Activated CD8-positive, alpha-beta memory T cell treated with anti-CD3 and anti-CD28 coated beads, Interleukin-2, amount 50 U/mL, for 1 hour (primary cell): ENCODE results near the gene MYO10.

Source experiments
- DNase-seq: peaks from one replicate; pipeline ENCODE4 v3.0.0-alpha.2; 2020; ENCODE audit errors: extremely low read depth

The MYO10 gene

GRCh38 chr5:16943846-16944678 is 8.0 kb upstream of the MYO10 start:
- DNase-seq, result no peak

DNA sequence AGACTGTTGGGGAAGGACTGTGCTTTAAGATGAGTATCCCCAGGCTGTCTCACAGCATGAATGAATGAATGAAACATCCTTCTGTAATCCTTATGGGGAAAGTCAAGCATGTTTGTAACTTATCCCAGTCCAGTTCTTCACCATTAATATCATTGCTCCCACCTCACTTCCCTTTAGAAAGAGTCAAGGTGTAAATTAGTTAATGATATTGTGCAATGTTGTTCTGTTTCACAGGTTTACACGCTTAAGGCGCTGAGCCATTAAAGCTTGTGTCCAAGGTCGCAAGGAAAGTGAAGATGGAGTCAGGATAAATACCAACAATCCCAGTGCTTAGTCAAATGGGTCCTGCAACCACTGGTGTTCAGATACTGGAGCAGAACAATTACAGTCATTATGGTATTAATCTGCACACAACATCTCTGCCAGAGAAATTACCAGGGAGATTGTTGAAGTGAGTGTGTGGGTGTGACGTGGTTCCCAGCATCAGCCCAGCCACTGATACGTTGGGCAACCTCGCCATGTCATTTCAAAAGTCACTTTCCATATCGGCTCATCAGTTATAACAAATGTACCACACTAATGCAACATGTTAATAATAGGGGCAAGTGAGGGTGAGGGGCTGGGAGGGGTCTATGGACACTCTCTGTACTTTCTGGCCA is 1.5 kb upstream of the MYO10 start:
- DNase-seq, result no peak

GRCh38 chr5:16936989-16937438 is 926 bp upstream of the MYO10 start:
- DNase-seq, result no peak

DNA sequence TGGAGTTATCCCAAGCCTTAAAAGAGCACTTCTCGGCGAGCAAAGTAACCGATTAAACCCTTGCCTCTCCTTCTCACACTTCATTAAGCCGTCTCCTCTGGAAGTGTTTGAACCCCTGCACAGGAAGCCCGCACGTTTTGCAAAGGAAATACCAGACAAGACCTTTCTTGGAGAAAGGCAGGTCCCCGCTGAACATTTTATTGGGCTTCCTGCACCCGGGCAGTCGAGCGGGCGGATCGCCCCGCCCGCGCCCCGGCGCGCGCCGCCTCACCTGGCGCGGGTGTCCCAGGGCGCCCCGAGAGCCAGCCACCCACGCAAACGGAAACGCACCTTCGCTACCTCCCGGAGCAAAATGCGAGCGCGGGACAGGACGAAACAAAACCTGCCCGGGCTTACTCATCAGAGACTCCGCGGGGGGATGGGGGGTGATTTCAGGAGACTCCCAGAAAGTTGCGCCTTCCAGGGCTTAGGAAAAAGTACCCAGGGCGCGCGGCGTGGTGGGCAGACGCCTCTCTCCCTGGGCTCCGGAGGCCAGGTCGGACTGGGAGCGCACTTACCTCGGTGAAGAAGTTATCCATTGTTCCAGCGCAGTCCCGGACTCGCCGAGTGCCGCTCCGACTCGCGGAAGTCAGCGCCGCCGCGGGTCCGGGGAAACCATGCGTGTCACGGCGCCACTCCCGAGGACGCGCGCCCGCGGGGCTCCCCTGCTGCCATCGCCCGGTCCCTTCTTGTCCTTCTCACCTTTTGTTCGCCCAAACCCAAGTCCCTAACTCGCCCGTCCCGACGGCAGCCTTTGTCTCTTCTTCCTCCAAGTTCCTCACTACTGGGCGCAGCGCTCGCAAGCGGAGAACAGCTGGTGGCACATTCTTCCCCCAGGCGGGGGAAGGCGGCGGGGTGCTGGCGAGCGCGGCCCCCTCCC is 598 bp downstream of the MYO10 start:
- DNase-seq, result no peak

DNA sequence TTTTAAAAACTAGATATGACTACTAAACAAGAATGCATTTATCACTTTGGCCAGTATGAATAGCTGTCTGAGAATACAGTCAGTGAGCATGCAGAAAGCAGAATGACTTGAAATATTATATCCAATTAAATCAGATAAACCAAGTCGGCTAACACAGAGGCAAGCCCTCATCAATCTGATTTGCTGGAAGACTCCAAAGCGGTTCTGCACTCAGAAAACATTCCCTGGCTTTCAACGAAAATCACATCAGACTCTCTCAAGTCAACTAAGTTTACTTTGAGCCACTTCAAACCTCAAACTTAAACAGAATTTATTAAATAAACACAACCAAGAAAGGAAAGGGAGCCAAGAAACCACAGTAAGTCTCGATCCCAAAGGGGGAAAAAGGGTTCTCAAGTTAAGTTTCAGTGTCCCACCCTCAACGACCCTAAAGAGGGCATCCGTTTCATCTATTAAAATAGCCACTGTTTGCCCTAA is 1.4 kb downstream of the MYO10 start:
- DNase-seq, result no peak

- no peak for DNase-seq
Observed at GRCh38 chr5:16934123-16934522, 2.0 kb downstream of the MYO10 start.

DNA sequence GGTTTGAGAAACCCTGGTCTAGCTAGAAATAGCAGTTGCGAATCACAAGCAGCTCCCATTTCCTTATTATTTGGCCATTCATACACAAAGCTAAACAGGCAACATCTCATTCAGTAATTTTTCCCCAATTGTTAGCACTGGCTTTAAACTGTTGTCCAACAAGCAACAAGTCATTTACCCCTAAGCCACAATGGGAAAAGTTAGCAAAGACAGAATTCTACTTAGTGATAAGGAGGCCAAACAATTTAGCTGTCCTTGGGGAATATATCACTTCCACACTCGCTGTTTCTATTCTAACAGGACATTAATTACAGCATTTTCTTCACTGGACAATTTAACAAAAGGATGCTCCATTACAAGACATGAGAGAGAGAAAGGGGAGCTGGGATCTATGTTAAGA is 2.8 kb downstream of the MYO10 start:
- no peak for DNase-seq

- DNase-seq, result no peak
Observed at GRCh38 chr5:16932401-16932800, 3.7 kb downstream of the MYO10 start.

GRCh38 chr5:16931334-16932110 is 4.6 kb downstream of the MYO10 start:
- DNase-seq, result no peak

- DNase-seq, result no peak
Observed at GRCh38 chr5:16930496-16930895, 5.6 kb downstream of the MYO10 start.

- DNase-seq, result no peak
Observed at GRCh38 chr5:16929831-16930230, 6.3 kb downstream of the MYO10 start.

DNA sequence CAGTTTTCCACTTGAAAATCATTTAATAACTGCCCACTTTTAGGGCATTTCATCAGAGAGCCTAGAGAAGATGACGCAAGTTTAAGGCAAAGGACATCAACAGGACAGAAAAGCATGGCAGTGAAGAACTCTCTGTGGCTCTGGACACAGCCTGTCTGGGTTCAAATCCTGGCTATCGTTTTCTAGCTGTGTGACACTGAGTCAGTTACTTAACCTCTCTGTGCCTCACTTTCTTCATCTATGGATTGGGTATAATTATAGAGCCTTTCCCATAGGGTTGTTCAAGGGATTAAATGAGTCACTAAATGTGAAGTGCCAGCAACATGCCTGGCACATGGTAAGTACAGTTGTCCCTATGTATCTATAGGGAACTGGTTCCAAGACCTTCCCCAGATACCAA is 6.7 kb downstream of the MYO10 start:
- DNase-seq, result no peak

DNA sequence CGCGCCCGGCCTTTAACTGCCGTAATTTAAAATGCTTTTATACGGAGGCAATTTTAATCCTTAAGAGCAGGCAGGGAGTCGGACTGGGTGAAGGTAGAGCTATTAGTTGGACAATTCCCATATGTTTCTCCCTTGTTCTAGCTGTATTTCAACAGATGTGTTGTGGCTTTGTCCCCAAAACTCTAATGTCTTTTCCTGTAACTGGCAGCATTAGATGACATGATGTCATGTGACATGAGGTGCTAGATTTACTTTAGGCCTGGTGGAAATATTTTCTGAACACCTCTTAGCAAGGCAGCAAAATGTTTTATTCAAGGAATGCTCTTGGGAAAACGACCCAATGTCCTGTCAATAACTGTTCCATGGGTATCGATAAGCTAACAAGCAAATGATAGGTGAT is 8.5 kb downstream of the MYO10 start:
- DNase-seq, result no peak

DNA sequence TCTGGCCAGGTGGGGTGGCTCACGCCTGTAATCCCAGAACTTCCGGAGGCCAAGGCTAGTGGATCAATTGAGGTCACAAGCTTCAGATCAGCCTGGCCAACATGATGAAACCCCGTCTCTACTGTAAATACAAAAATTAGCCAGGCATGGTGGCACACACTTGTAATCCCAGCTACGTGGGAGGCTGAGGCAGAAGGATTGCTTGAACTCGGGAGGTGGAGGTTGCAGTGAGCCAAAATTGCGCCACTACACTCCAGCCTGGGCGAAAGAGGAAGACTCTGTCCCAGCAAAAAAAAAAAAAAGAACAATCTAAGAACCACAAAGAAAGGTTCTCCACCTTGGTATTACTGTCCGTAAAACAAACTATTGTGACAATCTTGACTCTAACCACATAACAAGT is 9.7 kb downstream of the MYO10 start:
- DNase-seq, result no peak

DNA sequence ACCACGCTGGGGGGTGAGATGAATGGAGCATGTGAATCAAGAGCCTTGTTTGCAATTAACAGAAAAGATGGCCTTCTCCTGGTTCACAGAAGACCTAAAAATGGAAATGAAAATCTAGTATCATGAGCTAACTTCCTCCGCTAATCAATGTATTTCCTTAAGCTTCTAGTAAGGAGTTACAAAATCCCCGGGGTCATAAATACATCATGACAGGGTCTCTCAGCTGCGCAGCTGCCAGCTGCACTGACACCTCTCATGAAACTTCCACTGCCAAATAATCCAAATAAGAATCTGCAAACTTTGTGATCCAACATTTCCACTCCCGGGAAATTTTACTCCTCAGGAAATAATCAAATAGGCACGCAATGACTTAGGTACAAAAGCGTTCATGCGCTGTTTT is 11.9 kb downstream of the MYO10 start:
- no peak for DNase-seq

DNA sequence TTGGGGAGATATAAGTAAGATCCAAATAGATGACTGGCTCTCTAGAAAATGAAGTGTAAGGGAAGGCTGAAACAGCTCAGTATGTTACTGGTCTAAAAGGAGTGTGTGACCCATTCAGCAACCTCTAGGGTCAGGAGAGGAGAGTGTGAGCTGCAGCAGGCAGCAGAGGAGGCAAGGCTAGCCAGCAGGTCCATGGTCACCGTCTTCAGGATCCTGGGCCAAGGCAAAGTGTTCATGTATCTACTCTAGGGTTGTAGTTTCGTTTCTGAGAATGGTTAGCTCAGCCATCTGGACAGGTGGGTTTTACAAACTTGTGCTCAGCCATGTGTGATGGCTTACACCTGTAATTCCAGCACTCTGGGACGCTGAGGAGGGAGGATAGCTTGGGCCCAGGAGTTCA is 13.7 kb downstream of the MYO10 start:
- DNase-seq, result no peak

GRCh38 chr5:16921211-16921610 is 14.9 kb downstream of the MYO10 start:
- DNase-seq, result no peak

DNA sequence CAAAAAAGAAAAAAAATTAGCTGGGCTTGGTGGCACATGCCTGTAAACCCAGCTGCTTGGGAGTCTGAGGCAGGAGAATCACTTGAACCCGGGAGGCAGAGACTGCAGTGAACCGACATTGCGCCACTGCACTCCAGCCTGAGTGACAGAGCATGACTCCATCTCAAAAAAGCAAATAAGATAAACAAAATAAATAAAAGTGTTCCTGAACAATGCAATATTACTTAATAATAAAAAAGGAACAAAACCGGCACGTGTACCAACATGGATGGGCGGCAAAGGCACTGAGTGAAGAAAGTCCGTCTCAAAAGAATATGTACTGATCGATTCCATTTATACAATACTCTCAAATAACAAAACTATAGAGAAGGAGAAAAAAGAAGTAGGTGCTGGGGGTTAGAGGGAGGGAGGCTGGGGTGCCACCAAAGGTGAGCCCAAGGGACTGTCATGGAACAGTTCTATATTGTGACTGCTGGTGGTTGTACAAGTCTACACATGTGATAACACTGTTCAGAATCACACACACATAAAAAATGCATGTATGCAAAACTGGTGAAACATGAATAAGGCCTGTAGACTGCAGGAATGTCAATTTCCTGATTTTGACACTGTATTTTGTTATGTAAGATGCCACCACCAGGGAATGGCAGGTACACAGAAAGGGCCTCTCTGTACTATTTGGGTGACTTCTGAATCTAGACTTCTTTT is 15.8 kb downstream of the MYO10 start:
- DNase-seq, result no peak

DNA sequence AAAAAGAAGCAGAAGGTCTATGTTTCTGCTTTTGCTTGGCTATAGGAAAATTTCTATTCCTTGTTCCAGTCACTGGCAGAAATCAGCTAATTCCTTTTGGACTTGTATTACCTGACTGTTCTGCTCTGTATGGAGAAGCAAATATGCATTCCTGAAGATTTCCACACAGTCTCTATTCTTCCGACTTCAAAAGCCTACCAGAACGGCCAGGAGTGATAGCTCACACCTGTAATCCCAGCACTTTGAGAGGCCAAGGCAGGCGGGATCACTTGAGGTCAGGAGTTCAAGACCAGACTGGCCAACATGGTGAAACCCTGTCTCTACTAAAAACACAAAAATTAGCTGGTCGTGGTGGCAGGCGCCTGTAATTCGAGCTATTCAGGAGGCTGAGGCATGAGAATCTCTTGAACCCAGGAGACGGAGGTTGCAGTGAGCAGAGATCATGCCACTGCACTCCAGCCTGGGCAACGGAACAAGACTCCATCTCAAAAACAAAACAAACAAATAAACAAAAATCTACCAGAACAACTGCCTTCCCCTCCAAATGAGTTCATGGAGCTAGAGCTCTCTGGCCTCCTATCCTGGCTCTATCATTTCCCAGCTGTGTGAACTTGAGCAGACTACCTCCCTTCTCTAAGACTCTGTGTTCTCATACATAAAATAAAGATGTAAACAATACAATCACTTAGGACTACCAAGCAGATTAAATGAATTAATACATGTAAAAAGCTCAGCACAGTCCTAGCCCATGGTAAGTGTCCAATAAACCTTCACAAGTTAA is 17.0 kb downstream of the MYO10 start:
- DNase-seq, result no peak

DNA sequence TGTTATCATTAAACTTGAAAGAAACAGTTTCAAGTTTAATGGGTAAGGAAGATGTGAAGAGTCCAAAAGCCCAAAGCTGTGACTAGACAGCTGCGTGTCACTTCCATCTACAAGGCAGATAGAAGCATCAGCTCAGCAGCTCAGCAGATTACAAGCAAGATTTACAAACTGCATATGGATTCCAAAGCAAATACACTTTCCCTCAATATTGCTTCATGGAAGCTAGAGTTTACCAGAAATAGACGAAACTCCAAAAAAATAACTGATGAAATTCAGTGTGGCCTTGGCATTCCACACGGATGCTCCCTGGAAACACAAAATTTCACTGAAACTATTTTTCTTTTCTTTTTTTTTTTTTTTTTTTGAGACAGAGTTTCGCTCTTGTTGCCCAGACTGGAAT is 17.9 kb downstream of the MYO10 start:
- no peak for DNase-seq
